IMR-90 (cell line): ENCODE data around the gene URI1.

Experiments
- BHLHE40 ChIP-seq: fragments of 150-350 bp; IDR thresholded peaks from 2 replicates; pipeline ENCODE4 v1.6.1; 2016; ENCODE audit warnings: mild to moderate bottlenecking, low read depth, low read length
- CHD1 ChIP-seq: IDR thresholded peaks from 2 replicates; pipeline ENCODE4 v1.6.1; 2012; ENCODE audit warnings: low read depth, low read length, improper control_type of control experiment
- MAFK ChIP-seq: IDR thresholded peaks from 2 replicates; pipeline ENCODE4 v1.6.1; 2012; ENCODE audit warnings: low read depth, low read length, improper control_type of control experiment
- NFE2L2 ChIP-seq: fragments of 150-350 bp; IDR thresholded peaks from 2 replicates; pipeline ENCODE4 v1.6.1; 2016; ENCODE audit warnings: low read depth, mild to moderate bottlenecking, low read length
- POLR2A ChIP-seq: IDR thresholded peaks from 2 replicates; pipeline ENCODE4 v1.6.1; 2012; ENCODE audit warnings: mild to moderate bottlenecking, low read depth, low read length
- RAD21 ChIP-seq: IDR thresholded peaks from 2 replicates; pipeline ENCODE4 v1.6.1; 2012; ENCODE audit warnings: low read length, improper control_type of control experiment
- RCOR1 ChIP-seq: IDR thresholded peaks from 2 replicates; pipeline ENCODE4 v1.6.1; 2012; ENCODE audit warnings: mild to moderate bottlenecking, low read length, improper control_type of control experiment; ENCODE audit not compliant: insufficient replicate concordance
- RFX5 ChIP-seq: IDR thresholded peaks from 2 replicates; pipeline ENCODE4 v1.8.0; 2012; ENCODE audit warnings: low read depth, mild to moderate bottlenecking, low read length, moderate library complexity
- SMC3 ChIP-seq: fragments of 150-350 bp; IDR thresholded peaks from 2 replicates; pipeline ENCODE4 v1.6.1; 2016; ENCODE audit warnings: low read depth, mild to moderate bottlenecking, antibody characterized with exemption, low read length, moderate library complexity
- TF ChIP-seq, protein P1 (sequence below): conservative IDR thresholded peaks from 2 replicates; pipeline ENCODE4 v1.5.1; 2012; ENCODE audit warnings: mild to moderate bottlenecking, low read depth, low read length, improper control_type of control experiment
- TF ChIP-seq, protein P2 (sequence below): fragments of 150-350 bp; IDR thresholded peaks from 2 replicates; pipeline ENCODE4 v1.6.1; 2017; ENCODE audit warnings: mild to moderate bottlenecking, antibody characterized with exemption, low read length, low read depth
- TF ChIP-seq, protein P3 (sequence below): fragments of 150-350 bp; IDR thresholded peaks from 2 replicates; pipeline ENCODE4 v1.6.1; 2016; ENCODE audit warnings: low read depth, mild to moderate bottlenecking, low read length, moderate library complexity, borderline replicate concordance

DNA sequence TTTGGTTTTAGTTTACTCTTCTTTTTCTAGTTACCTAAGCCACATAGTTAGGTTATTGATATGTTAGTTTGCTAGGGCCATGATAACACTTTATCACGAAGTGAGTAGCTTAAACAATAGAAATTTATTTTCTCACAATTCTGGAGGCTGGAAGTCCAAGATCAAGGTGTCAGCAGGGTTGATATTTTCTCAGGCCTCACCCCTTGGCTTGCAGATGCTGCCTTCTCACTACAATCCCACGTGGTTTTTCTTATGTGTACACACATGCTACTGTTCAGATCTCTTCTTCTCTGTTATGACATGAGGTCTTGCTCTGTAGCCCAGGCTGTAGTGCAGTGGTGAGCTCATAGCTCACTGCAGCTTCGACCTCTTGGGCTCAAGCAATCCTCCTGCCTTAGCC lies 7.8 kb upstream of the URI1 start:
- TF ChIP-seq, protein P1, sequence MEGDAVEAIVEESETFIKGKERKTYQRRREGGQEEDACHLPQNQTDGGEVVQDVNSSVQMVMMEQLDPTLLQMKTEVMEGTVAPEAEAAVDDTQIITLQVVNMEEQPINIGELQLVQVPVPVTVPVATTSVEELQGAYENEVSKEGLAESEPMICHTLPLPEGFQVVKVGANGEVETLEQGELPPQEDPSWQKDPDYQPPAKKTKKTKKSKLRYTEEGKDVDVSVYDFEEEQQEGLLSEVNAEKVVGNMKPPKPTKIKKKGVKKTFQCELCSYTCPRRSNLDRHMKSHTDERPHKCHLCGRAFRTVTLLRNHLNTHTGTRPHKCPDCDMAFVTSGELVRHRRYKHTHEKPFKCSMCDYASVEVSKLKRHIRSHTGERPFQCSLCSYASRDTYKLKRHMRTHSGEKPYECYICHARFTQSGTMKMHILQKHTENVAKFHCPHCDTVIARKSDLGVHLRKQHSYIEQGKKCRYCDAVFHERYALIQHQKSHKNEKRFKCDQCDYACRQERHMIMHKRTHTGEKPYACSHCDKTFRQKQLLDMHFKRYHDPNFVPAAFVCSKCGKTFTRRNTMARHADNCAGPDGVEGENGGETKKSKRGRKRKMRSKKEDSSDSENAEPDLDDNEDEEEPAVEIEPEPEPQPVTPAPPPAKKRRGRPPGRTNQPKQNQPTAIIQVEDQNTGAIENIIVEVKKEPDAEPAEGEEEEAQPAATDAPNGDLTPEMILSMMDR: no peak
- TF ChIP-seq POLR2A (no peak), RAD21 (no peak), BHLHE40 (no peak), MAFK (no peak), NFE2L2 (no peak), RCOR1 (no peak), CHD1 (no peak), SMC3 (no peak), RFX5 (no peak)
- TF ChIP-seq, protein P2, sequence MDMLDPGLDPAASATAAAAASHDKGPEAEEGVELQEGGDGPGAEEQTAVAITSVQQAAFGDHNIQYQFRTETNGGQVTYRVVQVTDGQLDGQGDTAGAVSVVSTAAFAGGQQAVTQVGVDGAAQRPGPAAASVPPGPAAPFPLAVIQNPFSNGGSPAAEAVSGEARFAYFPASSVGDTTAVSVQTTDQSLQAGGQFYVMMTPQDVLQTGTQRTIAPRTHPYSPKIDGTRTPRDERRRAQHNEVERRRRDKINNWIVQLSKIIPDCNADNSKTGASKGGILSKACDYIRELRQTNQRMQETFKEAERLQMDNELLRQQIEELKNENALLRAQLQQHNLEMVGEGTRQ: no peak
- TF ChIP-seq, protein P3, sequence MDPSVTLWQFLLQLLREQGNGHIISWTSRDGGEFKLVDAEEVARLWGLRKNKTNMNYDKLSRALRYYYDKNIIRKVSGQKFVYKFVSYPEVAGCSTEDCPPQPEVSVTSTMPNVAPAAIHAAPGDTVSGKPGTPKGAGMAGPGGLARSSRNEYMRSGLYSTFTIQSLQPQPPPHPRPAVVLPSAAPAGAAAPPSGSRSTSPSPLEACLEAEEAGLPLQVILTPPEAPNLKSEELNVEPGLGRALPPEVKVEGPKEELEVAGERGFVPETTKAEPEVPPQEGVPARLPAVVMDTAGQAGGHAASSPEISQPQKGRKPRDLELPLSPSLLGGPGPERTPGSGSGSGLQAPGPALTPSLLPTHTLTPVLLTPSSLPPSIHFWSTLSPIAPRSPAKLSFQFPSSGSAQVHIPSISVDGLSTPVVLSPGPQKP: no peak
